Smooth muscle cell (in vitro differentiated cells): Measurements from ENCODE around the gene KLHL30. TPM values are rescaled to one million over a fixed set of nuclear protein-coding genes. Genes with fewer than 3 reads are reported as not detected.

Experiments used
- DNase-seq: peaks from one replicate; lab custom pipeline; 2025; ENCODE audit not compliant: unreplicated experiment; lab: John Stamatoyannopoulos, UW
- H2AFZ ChIP-seq: fragments of 200-600 bp; sonication (generic); 2 replicates; pipeline ENCODE4 v1.6.0; 2016; ENCODE audit warnings: antibody characterized with exemption, low read depth, mild to moderate bottlenecking
- H3F3A ChIP-seq: fragments of 200-600 bp; sonication (generic); 2 replicates; pipeline ENCODE4 v1.6.0; 2017; ENCODE audit warnings: antibody characterized with exemption, low read depth
- H3K27ac ChIP-seq: fragments of 200-600 bp; sonication (generic); 2 replicates; pipeline ENCODE4 v1.5.1; 2016; ENCODE audit warnings: low read depth, mild to moderate bottlenecking
- H3K27me3 ChIP-seq: fragments of 200-600 bp; sonication (generic); 2 replicates; pipeline ENCODE4 v1.6.1; 2016; ENCODE audit warnings: low read depth, mild to moderate bottlenecking
- H3K36me3 ChIP-seq: fragments of 200-600 bp; sonication (generic); 2 replicates; pipeline ENCODE4 v1.5.1; 2016; ENCODE audit warnings: low read depth
- H3K4me1 ChIP-seq: fragments of 200-600 bp; sonication (generic); 2 replicates; pipeline ENCODE4 v1.5.1; 2016; ENCODE audit warnings: low read depth
- H3K4me2 ChIP-seq: fragments of 200-600 bp; sonication (generic); 2 replicates; pipeline ENCODE4 v1.6.0; 2016; ENCODE audit warnings: mild to moderate bottlenecking
- H3K4me3 ChIP-seq: fragments of 200-600 bp; sonication (generic); 2 replicates; pipeline ENCODE4 v1.5.1; 2016; ENCODE audit warnings: mild to moderate bottlenecking
- H3K79me2 ChIP-seq: fragments of 200-600 bp; sonication (generic); 2 replicates; pipeline ENCODE4 v1.6.0; 2016; ENCODE audit warnings: low read depth, mild to moderate bottlenecking
- H3K9ac ChIP-seq: fragments of 200-600 bp; sonication (generic); 2 replicates; pipeline ENCODE4 v1.6.0; 2016; ENCODE audit warnings: low read depth
- H3K9me3 ChIP-seq: fragments of 200-600 bp; sonication (generic); replicated peaks from 2 replicates; pipeline ENCODE4 v1.5.1; 2016; ENCODE audit warnings: low read depth
- H4K20me1 ChIP-seq: fragments of 200-600 bp; sonication (generic); 2 replicates; pipeline ENCODE4 v1.6.0; 2016; ENCODE audit warnings: low read depth
- WGBS: methylation state at CpG from one replicate; pipeline ENCODE4 v1.1.7; 2016; ENCODE audit warnings: low lambda C conversion rate; 5-methylcytosine and 5-hydroxymethylcytosine counted together
- polyA plus RNA-seq: library from polyadenylated mRNA; unstranded; fragments of >200 nt; fragmentation: Nextera tagmentation; extraction: Ambion mirVana; gene quantifications from 2 replicates; pipeline ENCODE4 v1.2.1, GENCODE V29; 2016
- total RNA-seq: library from RNA; depleted of rRNA; stranded (reverse); fragments of >200 nt; gene quantifications from 2 replicates; pipeline ENCODE4 v1.2.3, GENCODE V29; 2014
- TF ChIP-seq, protein P1 (sequence below): fragments of 200-600 bp; sonication (generic); IDR thresholded peaks from 2 replicates; pipeline ENCODE4 v1.5.1; 2017; ENCODE audit warnings: borderline replicate concordance, mild to moderate bottlenecking, antibody characterized with exemption; ENCODE audit not compliant: insufficient read depth, poor library complexity, severe bottlenecking

The KLHL30 gene
- total and polyA plus RNA-seq, 2 experiments from 2014 or later, result 0.31 TPM; not detected in 1

- no peak overlapping the region for H3K27ac ChIP-seq
- H3K79me2 ChIP-seq, result no peaks in the 10 kb centered on the region
- H3K36me3 ChIP-seq, result no peaks in the 10 kb centered on the region
- no peaks in the 10 kb centered on the region for H3K4me1 ChIP-seq
- DNase-seq, result no peak
- H3K4me3 ChIP-seq, result no peak overlapping the region
- no peak overlapping the region for H3K9ac ChIP-seq
- H3K9me3 ChIP-seq, result no peaks in the 10 kb centered on the region
- TF ChIP-seq, protein P1, sequence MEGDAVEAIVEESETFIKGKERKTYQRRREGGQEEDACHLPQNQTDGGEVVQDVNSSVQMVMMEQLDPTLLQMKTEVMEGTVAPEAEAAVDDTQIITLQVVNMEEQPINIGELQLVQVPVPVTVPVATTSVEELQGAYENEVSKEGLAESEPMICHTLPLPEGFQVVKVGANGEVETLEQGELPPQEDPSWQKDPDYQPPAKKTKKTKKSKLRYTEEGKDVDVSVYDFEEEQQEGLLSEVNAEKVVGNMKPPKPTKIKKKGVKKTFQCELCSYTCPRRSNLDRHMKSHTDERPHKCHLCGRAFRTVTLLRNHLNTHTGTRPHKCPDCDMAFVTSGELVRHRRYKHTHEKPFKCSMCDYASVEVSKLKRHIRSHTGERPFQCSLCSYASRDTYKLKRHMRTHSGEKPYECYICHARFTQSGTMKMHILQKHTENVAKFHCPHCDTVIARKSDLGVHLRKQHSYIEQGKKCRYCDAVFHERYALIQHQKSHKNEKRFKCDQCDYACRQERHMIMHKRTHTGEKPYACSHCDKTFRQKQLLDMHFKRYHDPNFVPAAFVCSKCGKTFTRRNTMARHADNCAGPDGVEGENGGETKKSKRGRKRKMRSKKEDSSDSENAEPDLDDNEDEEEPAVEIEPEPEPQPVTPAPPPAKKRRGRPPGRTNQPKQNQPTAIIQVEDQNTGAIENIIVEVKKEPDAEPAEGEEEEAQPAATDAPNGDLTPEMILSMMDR, result no peak
- no peaks in the 10 kb centered on the region for H3F3A ChIP-seq
- no peak overlapping the region for H3K4me2 ChIP-seq
- no peaks in the 10 kb centered on the region for H3K27me3 ChIP-seq
- H4K20me1 ChIP-seq, result no peaks in the 10 kb centered on the region
- H2AFZ ChIP-seq, result no peak overlapping the region
- WGBS, result 99% methylated on average over 12 of the region's 12 CpGs
Measured at GRCh38 chr2:238092486-238093035, 45.9 kb upstream of the KLHL30 start.

GRCh38 chr2:238093181-238094140 lies 45.0 kb upstream of the KLHL30 start:
- Histone ChIP-seq H4K20me1 (no peaks in the 10 kb centered on the region), H3K36me3 (no peaks in the 10 kb centered on the region), H2AFZ (no peak overlapping the region), H3F3A (no peaks in the 10 kb centered on the region), H3K27me3 (no peaks in the 10 kb centered on the region), H3K9ac (no peak overlapping the region), H3K9me3 (no peaks in the 10 kb centered on the region), H3K4me1 (no peaks in the 10 kb centered on the region), H3K4me2 (no peak overlapping the region), H3K27ac (no peak overlapping the region), H3K79me2 (no peaks in the 10 kb centered on the region), H3K4me3 (no peak overlapping the region)
- DNase-seq, result no peak
- TF ChIP-seq, protein P1, result no peak
- WGBS, result 94% methylated on average over 26 of the region's 26 CpGs

- Histone ChIP-seq H4K20me1 (no peaks in the 10 kb centered on the region), H3K9me3 (no peaks in the 10 kb centered on the region), H3K27me3 (no peaks in the 10 kb centered on the region), H3K27ac (no peak overlapping the region), H3K4me3 (no peak overlapping the region), H3K9ac (no peak overlapping the region), H3F3A (no peaks in the 10 kb centered on the region), H3K79me2 (no peaks in the 10 kb centered on the region), H2AFZ (no peak overlapping the region), H3K4me1 (no peaks in the 10 kb centered on the region), H3K36me3 (no peaks in the 10 kb centered on the region), H3K4me2 (no peak overlapping the region)
- 96% methylated on average over 17 of the region's 17 CpGs for WGBS
- TF ChIP-seq, protein P1, result no peak
- no peak for DNase-seq
Measured at GRCh38 chr2:238094438-238095022, 43.9 kb upstream of the KLHL30 start.
